Suprapubic skin (tissue), 4 donors: ENCODE data around the gene PROSER2.

ENCODE experiments used
- EP300 ChIP-seq: sonication (generic); formaldehyde crosslinking; IDR thresholded peaks from one replicate; pipeline ENCODE4 v1.6.1; 2017; ENCODE audit warnings: antibody characterized with exemption
- POLR2A ChIP-seq, 2 donors: fragments of 450-650 bp; IDR thresholded peaks; one replicate each; pipeline ENCODE4 v1.6.1; 2017; ENCODE audit warnings: antibody characterized with exemption in 2 of 2, mild to moderate bottlenecking in 2 of 2, moderate library complexity in 2 of 2
- POLR2AphosphoS5 ChIP-seq, 3 donors: sonication (generic); formaldehyde crosslinking; IDR thresholded peaks; one replicate each; pipeline ENCODE4 v1.6.1; 2017; ENCODE audit warnings: antibody characterized with exemption in 3 of 3
- TF ChIP-seq, protein P1 (sequence below), 2 donors: fragments of 200-600 bp in 1 of 2; fragments of 450-650 bp in 1 of 2; sonication (generic) in 1 of 2; IDR thresholded peaks; one replicate each; pipeline ENCODE4 v1.5.1; 2016 to 2019; ENCODE audit warnings: antibody characterized with exemption in 2 of 2, mild to moderate bottlenecking in 1 of 2, moderate library complexity in 1 of 2

DNA sequence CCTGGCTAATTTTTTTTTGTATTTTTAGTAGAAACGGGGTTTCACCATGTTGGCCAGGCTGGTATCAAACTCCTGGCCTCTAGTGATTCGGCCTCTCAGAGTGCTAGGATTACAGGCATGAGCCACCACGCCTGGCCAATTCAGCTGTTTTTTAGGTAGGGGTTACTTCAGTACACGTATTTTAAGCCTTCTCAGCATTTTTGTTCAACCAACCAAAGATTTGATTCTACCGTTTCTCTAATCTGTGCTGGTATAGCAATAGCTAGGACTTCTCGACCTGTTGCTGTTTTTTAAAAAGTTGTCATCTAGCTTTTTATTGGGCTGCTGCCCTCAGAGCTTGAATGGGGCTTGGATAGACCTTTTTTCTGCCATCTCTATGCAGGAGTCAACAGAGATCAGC lies 34.9 kb downstream of the PROSER2 start:
- TF ChIP-seq, protein P1, sequence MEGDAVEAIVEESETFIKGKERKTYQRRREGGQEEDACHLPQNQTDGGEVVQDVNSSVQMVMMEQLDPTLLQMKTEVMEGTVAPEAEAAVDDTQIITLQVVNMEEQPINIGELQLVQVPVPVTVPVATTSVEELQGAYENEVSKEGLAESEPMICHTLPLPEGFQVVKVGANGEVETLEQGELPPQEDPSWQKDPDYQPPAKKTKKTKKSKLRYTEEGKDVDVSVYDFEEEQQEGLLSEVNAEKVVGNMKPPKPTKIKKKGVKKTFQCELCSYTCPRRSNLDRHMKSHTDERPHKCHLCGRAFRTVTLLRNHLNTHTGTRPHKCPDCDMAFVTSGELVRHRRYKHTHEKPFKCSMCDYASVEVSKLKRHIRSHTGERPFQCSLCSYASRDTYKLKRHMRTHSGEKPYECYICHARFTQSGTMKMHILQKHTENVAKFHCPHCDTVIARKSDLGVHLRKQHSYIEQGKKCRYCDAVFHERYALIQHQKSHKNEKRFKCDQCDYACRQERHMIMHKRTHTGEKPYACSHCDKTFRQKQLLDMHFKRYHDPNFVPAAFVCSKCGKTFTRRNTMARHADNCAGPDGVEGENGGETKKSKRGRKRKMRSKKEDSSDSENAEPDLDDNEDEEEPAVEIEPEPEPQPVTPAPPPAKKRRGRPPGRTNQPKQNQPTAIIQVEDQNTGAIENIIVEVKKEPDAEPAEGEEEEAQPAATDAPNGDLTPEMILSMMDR (IDR thresholded peaks at IDR 0.05), result no peak
- no peak for TF ChIP-seq POLR2A (IDR thresholded peaks at IDR 0.05)
- TF ChIP-seq POLR2AphosphoS5 (IDR thresholded peaks at IDR 0.05), result no peak
- TF ChIP-seq EP300, result no peak
